Measurements from ENCODE around the gene DBNDD1. TPM values are rescaled to one million over a fixed set of nuclear protein-coding genes. Genes with fewer than 3 reads are reported as not detected.

Gene DBNDD1
- total and polyA plus RNA-seq, 2 experiments from 2014 or later, result 63.3 to 90.8 TPM

DNA sequence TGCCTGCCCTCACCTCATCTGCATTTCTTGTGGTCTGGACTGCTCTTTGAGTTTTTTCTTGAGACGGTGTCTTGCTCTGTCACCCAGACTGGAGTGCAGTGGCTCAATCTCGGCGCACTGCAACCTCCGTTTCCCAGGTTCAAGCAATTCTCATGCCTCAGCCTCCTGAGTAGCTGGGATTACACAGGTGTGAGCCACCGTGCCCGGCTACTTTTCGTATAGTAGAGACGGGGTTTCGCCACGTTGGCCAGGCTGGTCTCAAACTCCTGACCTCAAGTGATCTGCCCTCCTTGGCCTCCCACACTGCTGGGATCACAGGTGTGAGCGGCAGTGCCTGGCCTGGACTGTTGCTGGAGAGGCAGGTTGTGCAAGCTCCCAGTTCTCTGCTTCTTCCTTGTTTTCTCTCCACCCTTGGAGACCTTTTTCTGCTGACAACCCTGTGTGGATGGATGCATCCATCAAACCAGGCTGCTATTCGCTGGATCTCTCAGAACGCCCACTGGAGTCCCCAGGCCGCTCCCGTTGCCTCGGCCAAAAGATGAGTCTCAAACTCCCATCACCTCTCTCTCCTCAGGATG, 22.7 kb upstream of the DBNDD1 start (continued):
- TF ChIP-seq EZH2phosphoT487 (IDR thresholded peaks at IDR 0.05; ENCODE audit: unreplicated experiment), result no peak

DNA sequence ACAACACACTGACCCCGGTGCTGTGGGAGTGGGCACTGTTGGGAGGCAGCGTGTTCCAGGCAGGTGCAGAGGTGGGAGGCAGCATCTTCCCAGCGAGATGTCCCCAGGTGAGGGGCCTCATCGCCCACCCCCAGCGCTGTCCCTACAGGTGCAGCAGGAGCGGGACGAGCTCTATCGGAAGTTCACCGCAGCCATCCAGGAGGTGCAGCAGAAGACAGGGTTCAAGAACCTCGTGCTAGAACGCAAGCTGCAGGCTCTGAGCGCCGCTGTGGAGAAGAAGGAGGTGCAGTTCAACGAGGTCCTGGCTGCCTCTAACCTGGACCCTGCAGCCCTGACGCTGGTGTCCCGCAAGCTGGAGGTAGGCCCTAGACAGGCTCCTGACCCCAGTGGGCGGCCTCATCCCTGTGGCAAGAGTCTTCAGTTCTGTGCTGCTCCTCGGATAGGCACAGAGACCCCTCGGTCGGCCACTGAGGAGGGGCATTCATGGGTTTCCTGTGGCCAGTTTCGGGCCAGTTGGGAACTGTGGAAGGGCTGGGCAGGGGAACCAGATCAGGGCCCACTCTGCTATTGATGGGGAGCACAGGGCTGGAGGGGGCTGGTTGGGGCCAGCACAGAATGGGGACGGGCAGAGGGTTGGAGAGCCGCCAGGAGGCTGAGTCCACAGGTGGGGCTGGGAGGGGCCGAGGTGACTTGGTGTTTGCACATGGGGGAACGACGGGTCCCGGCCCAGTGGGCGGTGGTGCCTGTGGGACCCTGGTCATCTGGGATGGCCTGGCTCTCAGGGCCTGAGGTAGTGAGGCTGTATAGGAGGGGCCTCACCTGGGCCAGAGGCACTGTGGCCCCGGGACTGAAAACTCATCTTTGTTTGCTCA, 21.1 kb upstream of the DBNDD1 start:
- Mint-ChIP-seq H3K36me3 (ENCODE audit: low read depth) (peaks cover 41% of the 10 kb centered on the region), H3K4me3 (no peak overlapping the region), H3K27ac (no peak overlapping the region), H3K4me1 (peaks cover 3% of the 10 kb centered on the region), H3K27me3 (ENCODE audit: insufficient read depth, low read depth, poor library complexity) (peaks cover 12% of the 10 kb centered on the region), H3K9me3 (no peaks in the 10 kb centered on the region)
- DNase-seq (ENCODE audit: low spot score) (no peak), ATAC-seq (no peak)
- TF ChIP-seq EZH2 (IDR thresholded peaks at IDR 0.05; ENCODE audit: low read depth, unreplicated experiment) (no peak), ZNF331 (CRISPR knock-in tag; IDR thresholded peaks at IDR 0.05; ENCODE audit: low read depth) (no peak), NANOG (IDR thresholded peaks at IDR 0.05; ENCODE audit: borderline replicate concordance) (no peak), CREB1 (CRISPR knock-in tag; IDR thresholded peaks at IDR 0.05; ENCODE audit: low read depth) (no peak), ZNF114 (CRISPR knock-in tag; IDR thresholded peaks at IDR 0.05) (no peak), STAT1 (IDR thresholded peaks at IDR 0.05; ENCODE audit: unreplicated experiment) (no peak)
- TF ChIP-seq, protein P1, sequence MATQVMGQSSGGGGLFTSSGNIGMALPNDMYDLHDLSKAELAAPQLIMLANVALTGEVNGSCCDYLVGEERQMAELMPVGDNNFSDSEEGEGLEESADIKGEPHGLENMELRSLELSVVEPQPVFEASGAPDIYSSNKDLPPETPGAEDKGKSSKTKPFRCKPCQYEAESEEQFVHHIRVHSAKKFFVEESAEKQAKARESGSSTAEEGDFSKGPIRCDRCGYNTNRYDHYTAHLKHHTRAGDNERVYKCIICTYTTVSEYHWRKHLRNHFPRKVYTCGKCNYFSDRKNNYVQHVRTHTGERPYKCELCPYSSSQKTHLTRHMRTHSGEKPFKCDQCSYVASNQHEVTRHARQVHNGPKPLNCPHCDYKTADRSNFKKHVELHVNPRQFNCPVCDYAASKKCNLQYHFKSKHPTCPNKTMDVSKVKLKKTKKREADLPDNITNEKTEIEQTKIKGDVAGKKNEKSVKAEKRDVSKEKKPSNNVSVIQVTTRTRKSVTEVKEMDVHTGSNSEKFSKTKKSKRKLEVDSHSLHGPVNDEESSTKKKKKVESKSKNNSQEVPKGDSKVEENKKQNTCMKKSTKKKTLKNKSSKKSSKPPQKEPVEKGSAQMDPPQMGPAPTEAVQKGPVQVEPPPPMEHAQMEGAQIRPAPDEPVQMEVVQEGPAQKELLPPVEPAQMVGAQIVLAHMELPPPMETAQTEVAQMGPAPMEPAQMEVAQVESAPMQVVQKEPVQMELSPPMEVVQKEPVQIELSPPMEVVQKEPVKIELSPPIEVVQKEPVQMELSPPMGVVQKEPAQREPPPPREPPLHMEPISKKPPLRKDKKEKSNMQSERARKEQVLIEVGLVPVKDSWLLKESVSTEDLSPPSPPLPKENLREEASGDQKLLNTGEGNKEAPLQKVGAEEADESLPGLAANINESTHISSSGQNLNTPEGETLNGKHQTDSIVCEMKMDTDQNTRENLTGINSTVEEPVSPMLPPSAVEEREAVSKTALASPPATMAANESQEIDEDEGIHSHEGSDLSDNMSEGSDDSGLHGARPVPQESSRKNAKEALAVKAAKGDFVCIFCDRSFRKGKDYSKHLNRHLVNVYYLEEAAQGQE (IDR thresholded peaks at IDR 0.05; ENCODE audit: unreplicated experiment), result no peak
- TF ChIP-seq, protein P2, sequence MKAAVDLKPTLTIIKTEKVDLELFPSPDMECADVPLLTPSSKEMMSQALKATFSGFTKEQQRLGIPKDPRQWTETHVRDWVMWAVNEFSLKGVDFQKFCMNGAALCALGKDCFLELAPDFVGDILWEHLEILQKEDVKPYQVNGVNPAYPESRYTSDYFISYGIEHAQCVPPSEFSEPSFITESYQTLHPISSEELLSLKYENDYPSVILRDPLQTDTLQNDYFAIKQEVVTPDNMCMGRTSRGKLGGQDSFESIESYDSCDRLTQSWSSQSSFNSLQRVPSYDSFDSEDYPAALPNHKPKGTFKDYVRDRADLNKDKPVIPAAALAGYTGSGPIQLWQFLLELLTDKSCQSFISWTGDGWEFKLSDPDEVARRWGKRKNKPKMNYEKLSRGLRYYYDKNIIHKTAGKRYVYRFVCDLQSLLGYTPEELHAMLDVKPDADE (IDR thresholded peaks at IDR 0.05), result no peak
- no peaks in the 10 kb centered on the region; the same call in 1 of the 2 replicates for H3K36me3 ChIP-seq (ENCODE audit: insufficient read depth)
- H3F3A ChIP-seq (replicated peaks; ENCODE audit: low read depth), result 0 out of 2 replicates have a peak, but pooled peaks cover 2% of the 10 kb centered on the region
- H3K79me2 ChIP-seq (replicated peaks; ENCODE audit: insufficient read depth), result no peaks in the 10 kb centered on the region
- H4K20me1 ChIP-seq (replicated peaks; ENCODE audit: insufficient read depth), result no peaks in the 10 kb centered on the region
- no peak overlapping the region for H3K4me3 ChIP-seq
- H3K9me2 ChIP-seq (ENCODE audit: insufficient read depth), result no peaks in the 10 kb centered on the region
- no peaks in the 10 kb centered on the region for H3K4me1 ChIP-seq (ENCODE audit: insufficient read depth)
- no peaks in the 10 kb centered on the region for H3K27me3 ChIP-seq (ENCODE audit: insufficient read depth)
- H3K4me2 ChIP-seq, result no peak overlapping the region
- H2AFZ ChIP-seq, result no peak overlapping the region
- no peak overlapping the region for H3K27ac ChIP-seq (ENCODE audit: low read depth)
